Fibroblast of lung (primary cell): Measurements from ENCODE around the gene RPS15.

Source experiments
- EZH2 ChIP-seq: IDR thresholded peaks from 2 replicates; pipeline ENCODE4 v1.5.1; 2012; ENCODE audit warnings: low read length, control low read depth, mild to moderate bottlenecking; ENCODE audit errors: missing control alignments
- TF ChIP-seq, protein P1 (sequence below), 2 donors: IDR thresholded peaks in 1 of 2; conservative IDR thresholded peaks in 1 of 2; 1 replicate in 1 of 2; 2 replicates in 1 of 2; pipeline ENCODE4 v1.5.1; 2011 to 2012; ENCODE audit warnings: low read length in 2 of 2, control low read depth in 1 of 2, inconsistent platforms in 1 of 2, low read depth in 1 of 2, mild to moderate bottlenecking in 1 of 2

GRCh38 chr19:1472231-1473084 lies 34.3 kb downstream of the RPS15 start:
- peak; percentile 48 for TF ChIP-seq EZH2
- TF ChIP-seq, protein P1, sequence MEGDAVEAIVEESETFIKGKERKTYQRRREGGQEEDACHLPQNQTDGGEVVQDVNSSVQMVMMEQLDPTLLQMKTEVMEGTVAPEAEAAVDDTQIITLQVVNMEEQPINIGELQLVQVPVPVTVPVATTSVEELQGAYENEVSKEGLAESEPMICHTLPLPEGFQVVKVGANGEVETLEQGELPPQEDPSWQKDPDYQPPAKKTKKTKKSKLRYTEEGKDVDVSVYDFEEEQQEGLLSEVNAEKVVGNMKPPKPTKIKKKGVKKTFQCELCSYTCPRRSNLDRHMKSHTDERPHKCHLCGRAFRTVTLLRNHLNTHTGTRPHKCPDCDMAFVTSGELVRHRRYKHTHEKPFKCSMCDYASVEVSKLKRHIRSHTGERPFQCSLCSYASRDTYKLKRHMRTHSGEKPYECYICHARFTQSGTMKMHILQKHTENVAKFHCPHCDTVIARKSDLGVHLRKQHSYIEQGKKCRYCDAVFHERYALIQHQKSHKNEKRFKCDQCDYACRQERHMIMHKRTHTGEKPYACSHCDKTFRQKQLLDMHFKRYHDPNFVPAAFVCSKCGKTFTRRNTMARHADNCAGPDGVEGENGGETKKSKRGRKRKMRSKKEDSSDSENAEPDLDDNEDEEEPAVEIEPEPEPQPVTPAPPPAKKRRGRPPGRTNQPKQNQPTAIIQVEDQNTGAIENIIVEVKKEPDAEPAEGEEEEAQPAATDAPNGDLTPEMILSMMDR (conservative IDR thresholded peaks at IDR 0.05 in 1 of 2, IDR thresholded peaks at IDR 0.05 in 1 of 2; ENCODE audit: low read depth in 1 of 2, low read length in 2 of 2): no peak
